Measurements from ENCODE around the gene GALE. TPM values are rescaled to one million over a fixed set of nuclear protein-coding genes. Genes with fewer than 3 reads are reported as not detected.

GALE gene
- total and polyA plus RNA-seq, 2 of the 13 experiments (the other 11 are each of a cell fraction or from before 2014, with no cell fraction given), result 85.2 to 88.4 TPM

DNA sequence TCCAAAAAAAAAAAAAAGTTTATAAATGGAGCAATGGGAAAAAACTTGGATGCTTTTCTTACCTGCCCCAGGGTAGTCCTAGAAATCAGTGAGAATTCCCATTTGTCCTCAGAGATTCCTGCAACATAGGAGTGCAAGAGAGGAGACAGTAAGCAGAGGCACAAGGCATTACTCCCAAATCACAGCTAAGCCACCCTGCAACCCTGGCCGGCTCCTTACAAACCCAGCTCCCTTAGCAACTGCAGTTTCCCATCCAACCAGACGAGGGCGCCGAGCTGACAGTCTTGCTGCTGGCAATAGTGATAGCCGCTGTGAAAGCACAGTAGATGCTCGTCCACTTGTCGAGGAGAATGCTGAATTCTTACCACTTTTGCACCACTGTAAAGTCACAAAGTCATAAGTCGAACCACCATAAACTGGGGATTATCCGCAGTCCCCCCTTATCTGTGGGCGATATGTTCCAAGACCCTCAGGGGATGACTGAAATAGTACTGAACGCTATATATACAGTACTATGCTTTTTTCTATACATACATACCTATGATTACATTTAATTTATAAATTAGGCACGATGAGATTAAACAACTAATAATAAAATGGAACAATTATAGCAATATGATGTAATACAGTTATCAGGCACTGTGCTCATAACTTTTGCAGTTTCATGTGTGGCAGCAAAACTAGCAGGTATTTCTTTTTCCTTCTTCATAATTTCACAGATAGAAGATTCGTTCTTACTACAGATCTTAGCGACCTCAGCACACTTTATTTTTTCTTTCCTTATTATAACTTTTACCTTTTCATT, 28.3 kb downstream of the GALE start (continued):
- TF ChIP-seq GATAD1 (CRISPR knock-in tag; IDR thresholded peaks at IDR 0.05) (0 out of 2 replicates have a peak, but pooled peaks have one; percentile 29), ATM (IDR thresholded peaks at IDR 0.05; ENCODE audit: borderline replicate concordance) (no peak), KMT2A (CRISPR knock-in tag; IDR thresholded peaks at IDR 0.05) (0 out of 2 replicates have a peak, but pooled peaks have one; percentile 52), FOXK1 (CRISPR knock-in tag; IDR thresholded peaks at IDR 0.05; ENCODE audit: borderline replicate concordance, low read depth) (no peak), STAG1 (CRISPR knock-in tag; IDR thresholded peaks at IDR 0.05) (peak; percentile 87), ZNF552 (CRISPR knock-in tag; IDR thresholded peaks at IDR 0.05; ENCODE audit: borderline replicate concordance) (no peak), PLRG1 (conservative IDR thresholded peaks at IDR 0.05) (no peak), ZKSCAN5 (CRISPR knock-in tag; IDR thresholded peaks at IDR 0.05) (no peak), HMGA1 (CRISPR knock-in tag; conservative IDR thresholded peaks at IDR 0.05) (no peak), POLR2AphosphoS2 (IDR thresholded peaks at IDR 0.05; ENCODE audit: low read depth, low read length) (no peak), PTBP1 (IDR thresholded peaks at IDR 0.05; ENCODE audit: low read depth, low read length, poor library complexity, severe bottlenecking) (no peak), ZNF24 (IDR thresholded peaks at IDR 0.05) (peak; percentile 74; the same call in 1 of the 2 replicates)
- TF ChIP-seq, protein P1, sequence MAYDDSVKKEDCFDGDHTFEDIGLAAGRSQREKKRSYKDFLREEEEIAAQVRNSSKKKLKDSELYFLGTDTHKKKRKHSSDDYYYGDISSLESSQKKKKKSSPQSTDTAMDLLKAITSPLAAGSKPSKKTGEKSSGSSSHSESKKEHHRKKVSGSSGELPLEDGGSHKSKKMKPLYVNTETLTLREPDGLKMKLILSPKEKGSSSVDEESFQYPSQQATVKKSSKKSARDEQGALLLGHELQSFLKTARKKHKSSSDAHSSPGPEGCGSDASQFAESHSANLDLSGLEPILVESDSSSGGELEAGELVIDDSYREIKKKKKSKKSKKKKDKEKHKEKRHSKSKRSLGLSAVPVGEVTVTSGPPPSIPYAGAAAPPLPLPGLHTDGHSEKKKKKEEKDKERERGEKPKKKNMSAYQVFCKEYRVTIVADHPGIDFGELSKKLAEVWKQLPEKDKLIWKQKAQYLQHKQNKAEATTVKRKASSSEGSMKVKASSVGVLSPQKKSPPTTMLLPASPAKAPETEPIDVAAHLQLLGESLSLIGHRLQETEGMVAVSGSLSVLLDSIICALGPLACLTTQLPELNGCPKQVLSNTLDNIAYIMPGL (CRISPR knock-in tag; IDR thresholded peaks at IDR 0.05; ENCODE audit: borderline replicate concordance in 1 of 2, low read depth in 1 of 2), result peak in 1 of 2 experiments; percentile 48; a peak in 1 of 4 replicates
- TF ChIP-seq, protein P2, sequence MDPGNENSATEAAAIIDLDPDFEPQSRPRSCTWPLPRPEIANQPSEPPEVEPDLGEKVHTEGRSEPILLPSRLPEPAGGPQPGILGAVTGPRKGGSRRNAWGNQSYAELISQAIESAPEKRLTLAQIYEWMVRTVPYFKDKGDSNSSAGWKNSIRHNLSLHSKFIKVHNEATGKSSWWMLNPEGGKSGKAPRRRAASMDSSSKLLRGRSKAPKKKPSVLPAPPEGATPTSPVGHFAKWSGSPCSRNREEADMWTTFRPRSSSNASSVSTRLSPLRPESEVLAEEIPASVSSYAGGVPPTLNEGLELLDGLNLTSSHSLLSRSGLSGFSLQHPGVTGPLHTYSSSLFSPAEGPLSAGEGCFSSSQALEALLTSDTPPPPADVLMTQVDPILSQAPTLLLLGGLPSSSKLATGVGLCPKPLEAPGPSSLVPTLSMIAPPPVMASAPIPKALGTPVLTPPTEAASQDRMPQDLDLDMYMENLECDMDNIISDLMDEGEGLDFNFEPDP (CRISPR knock-in tag; conservative IDR thresholded peaks at IDR 0.05), result no peak
- TF ChIP-seq, protein P3, sequence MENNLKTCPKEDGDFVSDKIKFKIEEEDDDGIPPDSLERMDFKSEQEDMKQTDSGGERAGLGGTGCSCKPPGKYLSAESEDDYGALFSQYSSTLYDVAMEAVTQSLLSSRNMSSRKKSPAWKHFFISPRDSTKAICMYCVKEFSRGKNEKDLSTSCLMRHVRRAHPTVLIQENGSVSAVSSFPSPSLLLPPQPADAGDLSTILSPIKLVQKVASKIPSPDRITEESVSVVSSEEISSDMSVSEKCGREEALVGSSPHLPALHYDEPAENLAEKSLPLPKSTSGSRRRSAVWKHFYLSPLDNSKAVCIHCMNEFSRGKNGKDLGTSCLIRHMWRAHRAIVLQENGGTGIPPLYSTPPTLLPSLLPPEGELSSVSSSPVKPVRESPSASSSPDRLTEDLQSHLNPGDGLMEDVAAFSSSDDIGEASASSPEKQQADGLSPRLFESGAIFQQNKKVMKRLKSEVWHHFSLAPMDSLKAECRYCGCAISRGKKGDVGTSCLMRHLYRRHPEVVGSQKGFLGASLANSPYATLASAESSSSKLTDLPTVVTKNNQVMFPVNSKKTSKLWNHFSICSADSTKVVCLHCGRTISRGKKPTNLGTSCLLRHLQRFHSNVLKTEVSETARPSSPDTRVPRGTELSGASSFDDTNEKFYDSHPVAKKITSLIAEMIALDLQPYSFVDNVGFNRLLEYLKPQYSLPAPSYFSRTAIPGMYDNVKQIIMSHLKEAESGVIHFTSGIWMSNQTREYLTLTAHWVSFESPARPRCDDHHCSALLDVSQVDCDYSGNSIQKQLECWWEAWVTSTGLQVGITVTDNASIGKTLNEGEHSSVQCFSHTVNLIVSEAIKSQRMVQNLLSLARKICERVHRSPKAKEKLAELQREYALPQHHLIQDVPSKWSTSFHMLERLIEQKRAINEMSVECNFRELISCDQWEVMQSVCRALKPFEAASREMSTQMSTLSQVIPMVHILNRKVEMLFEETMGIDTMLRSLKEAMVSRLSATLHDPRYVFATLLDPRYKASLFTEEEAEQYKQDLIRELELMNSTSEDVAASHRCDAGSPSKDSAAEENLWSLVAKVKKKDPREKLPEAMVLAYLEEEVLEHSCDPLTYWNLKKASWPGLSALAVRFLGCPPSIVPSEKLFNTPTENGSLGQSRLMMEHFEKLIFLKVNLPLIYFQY (CRISPR knock-in tag; IDR thresholded peaks at IDR 0.05; ENCODE audit: borderline replicate concordance), result no peak
- TF ChIP-seq, protein P4, sequence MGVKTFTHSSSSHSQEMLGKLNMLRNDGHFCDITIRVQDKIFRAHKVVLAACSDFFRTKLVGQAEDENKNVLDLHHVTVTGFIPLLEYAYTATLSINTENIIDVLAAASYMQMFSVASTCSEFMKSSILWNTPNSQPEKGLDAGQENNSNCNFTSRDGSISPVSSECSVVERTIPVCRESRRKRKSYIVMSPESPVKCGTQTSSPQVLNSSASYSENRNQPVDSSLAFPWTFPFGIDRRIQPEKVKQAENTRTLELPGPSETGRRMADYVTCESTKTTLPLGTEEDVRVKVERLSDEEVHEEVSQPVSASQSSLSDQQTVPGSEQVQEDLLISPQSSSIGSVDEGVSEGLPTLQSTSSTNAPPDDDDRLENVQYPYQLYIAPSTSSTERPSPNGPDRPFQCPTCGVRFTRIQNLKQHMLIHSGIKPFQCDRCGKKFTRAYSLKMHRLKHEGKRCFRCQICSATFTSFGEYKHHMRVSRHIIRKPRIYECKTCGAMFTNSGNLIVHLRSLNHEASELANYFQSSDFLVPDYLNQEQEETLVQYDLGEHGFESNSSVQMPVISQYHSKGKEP (CRISPR knock-in tag; IDR thresholded peaks at IDR 0.05), result no peak
- TF ChIP-seq, protein P5, sequence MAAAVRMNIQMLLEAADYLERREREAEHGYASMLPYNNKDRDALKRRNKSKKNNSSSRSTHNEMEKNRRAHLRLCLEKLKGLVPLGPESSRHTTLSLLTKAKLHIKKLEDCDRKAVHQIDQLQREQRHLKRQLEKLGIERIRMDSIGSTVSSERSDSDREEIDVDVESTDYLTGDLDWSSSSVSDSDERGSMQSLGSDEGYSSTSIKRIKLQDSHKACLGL (CRISPR knock-in tag; IDR thresholded peaks at IDR 0.05), result no peak
